Endothelial cell of hepatic sinusoid (primary cell): ENCODE results near the gene CAB39L.
"Not testable (repeated sequence)": the region's sequence is repeated elsewhere in the genome, so short reads cannot be mapped to it uniquely, and the experiment has no call there.

Source experiments
- in situ Hi-C: cut with HindIII; loops from 2 replicates; pipeline ENCODE4 v1.10.0; 2017; ENCODE audit warnings: low sequenced_read_pairs

CAB39L gene

GRCh38 chr13:49354719-49355118 is 89.1 kb downstream of the CAB39L start:
- in situ Hi-C loops, result no loop called here

GRCh38 chr13:49353908-49354307 is 90.0 kb downstream of the CAB39L start:
- in situ Hi-C loops, result no loop called here

- in situ Hi-C loops, result no loop called here
Observed at GRCh38 chr13:49351871-49352270, 92.0 kb downstream of the CAB39L start.

GRCh38 chr13:49348751-49349150 is 95.1 kb downstream of the CAB39L start:
- in situ Hi-C loops, result no loop called here

GRCh38 chr13:49347650-49348385 is 96.0 kb downstream of the CAB39L start:
- in situ Hi-C loops, result no loop called here

GRCh38 chr13:49346460-49346859 is 97.4 kb downstream of the CAB39L start:
- in situ Hi-C loops, result no loop called here

GRCh38 chr13:49343731-49344130 is 100.1 kb downstream of the CAB39L start:
- in situ Hi-C loops, result no loop called here

- in situ Hi-C loops, result no loop called here
Observed at GRCh38 chr13:49343255-49343654, 100.6 kb downstream of the CAB39L start.

- in situ Hi-C loops, result no loop called here
Observed at GRCh38 chr13:49342454-49342853, 101.4 kb downstream of the CAB39L start.

- in situ Hi-C loops, result no loop called here
Observed at GRCh38 chr13:49341941-49342340, 101.9 kb downstream of the CAB39L start.

GRCh38 chr13:49341517-49341916 is 102.3 kb downstream of the CAB39L start:
- in situ Hi-C loops, result no loop called here

- in situ Hi-C loops, result no loop called here
Observed at GRCh38 chr13:49340161-49340560, 103.7 kb downstream of the CAB39L start.

- in situ Hi-C loops, result no loop called here
Observed at GRCh38 chr13:49336655-49337054, 107.2 kb downstream of the CAB39L start.

GRCh38 chr13:49330546-49330864 is 113.4 kb downstream of the CAB39L start:
- in situ Hi-C loops, result no loop called here

GRCh38 chr13:49329831-49330545 is 113.9 kb downstream of the CAB39L start:
- in situ Hi-C loops, result no loop called here

GRCh38 chr13:49327145-49327544 is 116.7 kb downstream of the CAB39L start:
- in situ Hi-C loops, result not testable (repeated sequence)

- in situ Hi-C loops, result no loop called here
Observed at GRCh38 chr13:49326222-49326917, 117.5 kb downstream of the CAB39L start.

- in situ Hi-C loops, result no loop called here
Observed at GRCh38 chr13:49323344-49323743, 120.5 kb downstream of the CAB39L start.

- in situ Hi-C loops, result no loop called here
Observed at GRCh38 chr13:49322702-49323101, 121.2 kb downstream of the CAB39L start.

- in situ Hi-C loops, result no loop called here
Observed at GRCh38 chr13:49320975-49321374, 122.9 kb downstream of the CAB39L start.

GRCh38 chr13:49319951-49320350 is 123.9 kb downstream of the CAB39L start:
- in situ Hi-C loops, result no loop called here

GRCh38 chr13:49319551-49319950 is 124.3 kb downstream of the CAB39L start:
- in situ Hi-C loops, result no loop called here
